ENCODE data around the gene GRHPR.

DNA sequence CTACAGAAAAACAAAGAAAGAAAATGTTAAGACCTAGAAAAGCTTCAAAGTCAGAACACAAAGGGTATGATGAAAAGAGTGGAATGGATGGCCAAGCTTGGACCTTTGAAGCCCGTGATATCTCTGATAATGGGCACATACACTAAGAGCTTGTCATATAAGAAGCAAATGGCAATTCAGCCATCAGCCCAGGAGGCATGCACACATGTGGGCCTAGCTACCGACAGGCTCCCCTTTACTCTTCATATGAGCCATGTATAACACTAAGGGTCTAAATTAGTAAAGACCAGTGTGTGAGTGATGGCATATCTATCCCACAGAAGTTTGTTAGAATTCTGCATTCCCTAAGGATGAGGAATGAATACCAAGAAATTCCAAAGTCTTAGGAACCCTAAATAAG, 20.1 kb downstream of the GRHPR start:
- TF ChIP-seq CTCF (conservative IDR thresholded peaks at IDR 0.05 in 1 of 2, IDR thresholded peaks at IDR 0.05 in 1 of 2; ENCODE audit: extremely low read depth in 1 of 2, insufficient read depth in 1 of 2, low read depth in 1 of 2, low read length in 2 of 2) (no peak), EZH2 (IDR thresholded peaks at IDR 0.05; ENCODE audit: borderline replicate concordance, low read length) (no peak)
